Measurements from ENCODE around the gene A2ML1. TPM values are rescaled to one million over a fixed set of nuclear protein-coding genes. Genes with fewer than 3 reads are reported as not detected.

A2ML1 gene
- total RNA-seq, 1 experiment from 2014 or later, result 3.3 TPM

DNA sequence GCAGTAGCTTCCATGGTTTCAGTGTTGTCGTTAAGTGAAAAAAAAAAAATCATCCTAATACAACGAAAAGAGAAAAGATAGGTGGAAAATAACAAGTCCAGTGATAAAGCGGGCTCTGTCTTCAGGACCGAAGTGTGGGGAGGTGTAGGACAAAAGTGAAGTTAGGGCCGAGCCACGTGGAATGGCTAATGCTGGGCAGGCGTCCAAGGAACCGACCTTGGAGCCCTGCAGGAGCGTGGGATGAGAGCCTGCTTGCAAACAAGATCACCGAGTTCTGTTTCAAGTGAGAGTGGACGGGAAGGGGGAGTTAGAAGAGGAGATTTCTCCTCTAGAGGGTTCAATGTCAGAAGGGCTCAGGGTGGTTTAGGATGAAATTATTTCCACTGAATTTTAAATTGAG lies 22.2 kb downstream of the A2ML1 start:
- no peak for DNase-seq (ENCODE audit: low spot score)
- intact Hi-C loops (cut with micrococcal nuclease; ENCODE audit: unreplicated experiment), result no loop called here
- Histone ChIP-seq H3K27ac (ENCODE audit: low read depth, low read length, poor library complexity, severe bottlenecking) (no peak overlapping the region), H3K4me1 (ENCODE audit: insufficient read depth, low read length, poor library complexity, severe bottlenecking) (no peaks in the 10 kb centered on the region), H3K9me3 (ENCODE audit: low read depth, low read length, poor library complexity, severe bottlenecking) (no peaks in the 10 kb centered on the region), H3K36me3 (ENCODE audit: insufficient read depth, low read length, poor library complexity, severe bottlenecking) (no peaks in the 10 kb centered on the region), H3K27me3 (replicated peaks; ENCODE audit: insufficient read depth, low read depth, low read length, poor library complexity) (no peaks in the 10 kb centered on the region), H3K4me3 (ENCODE audit: low read depth, low read length, poor library complexity, severe bottlenecking) (no peak overlapping the region)
- ChIA-PET CTCF (no interaction called here), POLR2A (ENCODE audit: low non-redundant PET) (no interaction called here)
- BruUV-seq (replicated peaks), result no TSS peak
- no peak for TF ChIP-seq EZH2 (IDR thresholded peaks at IDR 0.05; ENCODE audit: borderline replicate concordance, low read depth, low read length, poor library complexity, severe bottlenecking)
- TF ChIP-seq, protein P1, sequence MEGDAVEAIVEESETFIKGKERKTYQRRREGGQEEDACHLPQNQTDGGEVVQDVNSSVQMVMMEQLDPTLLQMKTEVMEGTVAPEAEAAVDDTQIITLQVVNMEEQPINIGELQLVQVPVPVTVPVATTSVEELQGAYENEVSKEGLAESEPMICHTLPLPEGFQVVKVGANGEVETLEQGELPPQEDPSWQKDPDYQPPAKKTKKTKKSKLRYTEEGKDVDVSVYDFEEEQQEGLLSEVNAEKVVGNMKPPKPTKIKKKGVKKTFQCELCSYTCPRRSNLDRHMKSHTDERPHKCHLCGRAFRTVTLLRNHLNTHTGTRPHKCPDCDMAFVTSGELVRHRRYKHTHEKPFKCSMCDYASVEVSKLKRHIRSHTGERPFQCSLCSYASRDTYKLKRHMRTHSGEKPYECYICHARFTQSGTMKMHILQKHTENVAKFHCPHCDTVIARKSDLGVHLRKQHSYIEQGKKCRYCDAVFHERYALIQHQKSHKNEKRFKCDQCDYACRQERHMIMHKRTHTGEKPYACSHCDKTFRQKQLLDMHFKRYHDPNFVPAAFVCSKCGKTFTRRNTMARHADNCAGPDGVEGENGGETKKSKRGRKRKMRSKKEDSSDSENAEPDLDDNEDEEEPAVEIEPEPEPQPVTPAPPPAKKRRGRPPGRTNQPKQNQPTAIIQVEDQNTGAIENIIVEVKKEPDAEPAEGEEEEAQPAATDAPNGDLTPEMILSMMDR (conservative IDR thresholded peaks at IDR 0.05; ENCODE audit: low read depth, low read length), result no peak

DNA sequence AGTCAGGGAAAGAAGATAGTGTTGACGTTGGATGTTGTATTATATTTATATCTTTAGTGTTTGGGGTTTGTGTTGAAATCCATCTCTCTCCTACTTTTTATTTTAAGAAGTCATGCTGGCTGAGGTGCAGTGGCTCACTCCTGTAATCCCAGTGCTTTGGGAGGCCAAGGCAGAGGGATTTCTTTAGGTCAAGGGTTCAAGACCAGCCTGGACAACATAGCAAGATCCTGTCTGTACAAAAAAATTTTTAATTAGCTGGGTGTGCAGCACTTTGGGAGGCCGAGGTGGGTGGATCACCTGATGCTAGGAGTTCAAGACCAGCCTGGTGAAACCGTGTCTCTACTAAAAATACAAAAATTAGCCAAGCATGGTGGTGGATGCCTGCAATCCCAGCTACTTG lies 23.9 kb downstream of the A2ML1 start:
- no peak overlapping the region for H3K4me3 ChIP-seq (ENCODE audit: low read depth, low read length, poor library complexity, severe bottlenecking)
- ChIA-PET CTCF (no interaction called here), POLR2A (ENCODE audit: low non-redundant PET) (no interaction called here)
- H3K9me3 ChIP-seq (ENCODE audit: low read depth, low read length, poor library complexity, severe bottlenecking), result no peaks in the 10 kb centered on the region
- H3K27me3 ChIP-seq (replicated peaks; ENCODE audit: insufficient read depth, low read depth, low read length, poor library complexity), result no peaks in the 10 kb centered on the region
- no peak for TF ChIP-seq EZH2 (IDR thresholded peaks at IDR 0.05; ENCODE audit: borderline replicate concordance, low read depth, low read length, poor library complexity, severe bottlenecking)
- TF ChIP-seq, protein P1 (conservative IDR thresholded peaks at IDR 0.05; ENCODE audit: low read depth, low read length), result no peak
- no TSS peak for BruUV-seq (replicated peaks)
- DNase-seq (ENCODE audit: low spot score), result no peak
- H3K36me3 ChIP-seq (ENCODE audit: insufficient read depth, low read length, poor library complexity, severe bottlenecking), result no peaks in the 10 kb centered on the region
- no peaks in the 10 kb centered on the region for H3K4me1 ChIP-seq (ENCODE audit: insufficient read depth, low read length, poor library complexity, severe bottlenecking)
- H3K27ac ChIP-seq (ENCODE audit: low read depth, low read length, poor library complexity, severe bottlenecking), result no peak overlapping the region
- intact Hi-C loops (cut with micrococcal nuclease; ENCODE audit: unreplicated experiment), result no loop called here

DNA sequence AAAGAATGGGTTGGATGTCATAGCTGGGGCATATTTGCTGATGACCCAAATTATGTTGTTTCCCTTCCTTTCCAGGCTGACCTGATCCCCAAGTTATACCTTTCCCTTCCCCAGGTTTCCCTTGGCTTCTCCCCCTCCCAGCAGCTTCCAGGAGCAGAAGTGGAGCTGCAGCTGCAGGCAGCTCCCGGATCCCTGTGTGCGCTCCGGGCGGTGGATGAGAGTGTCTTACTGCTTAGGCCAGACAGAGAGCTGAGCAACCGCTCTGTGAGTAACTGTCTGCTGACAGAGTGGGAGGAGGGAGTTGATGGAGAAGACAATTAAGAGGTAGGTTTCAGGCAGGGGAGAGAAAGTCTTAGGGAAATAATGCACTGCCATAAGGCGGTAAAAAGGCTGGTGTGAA lies 25.0 kb downstream of the A2ML1 start:
- CTCF ChIA-PET, result no interaction called here
- no TSS peak for BruUV-seq (replicated peaks)
- intact Hi-C loops (cut with micrococcal nuclease; ENCODE audit: unreplicated experiment), result no loop called here
- Histone ChIP-seq H3K9me3 (ENCODE audit: low read depth, low read length, poor library complexity, severe bottlenecking) (no peaks in the 10 kb centered on the region), H3K27ac (ENCODE audit: low read depth, low read length, poor library complexity, severe bottlenecking) (no peak overlapping the region), H3K36me3 (ENCODE audit: insufficient read depth, low read length, poor library complexity, severe bottlenecking) (no peaks in the 10 kb centered on the region), H3K4me3 (ENCODE audit: low read depth, low read length, poor library complexity, severe bottlenecking) (no peak overlapping the region), H3K27me3 (replicated peaks; ENCODE audit: insufficient read depth, low read depth, low read length, poor library complexity) (no peaks in the 10 kb centered on the region), H3K4me1 (ENCODE audit: insufficient read depth, low read length, poor library complexity, severe bottlenecking) (no peaks in the 10 kb centered on the region)
- POLR2A ChIA-PET (ENCODE audit: low non-redundant PET), result no interaction called here
- TF ChIP-seq, protein P1 (conservative IDR thresholded peaks at IDR 0.05; ENCODE audit: low read depth, low read length), result no peak
- TF ChIP-seq EZH2 (IDR thresholded peaks at IDR 0.05; ENCODE audit: borderline replicate concordance, low read depth, low read length, poor library complexity, severe bottlenecking), result no peak
- no peak for DNase-seq (ENCODE audit: low spot score)
